Measurements from ENCODE around the gene GABRP.

GRCh38 chr5:170817195-170817594, 33.7 kb downstream of the GABRP start:
- TF ChIP-seq, protein P1, sequence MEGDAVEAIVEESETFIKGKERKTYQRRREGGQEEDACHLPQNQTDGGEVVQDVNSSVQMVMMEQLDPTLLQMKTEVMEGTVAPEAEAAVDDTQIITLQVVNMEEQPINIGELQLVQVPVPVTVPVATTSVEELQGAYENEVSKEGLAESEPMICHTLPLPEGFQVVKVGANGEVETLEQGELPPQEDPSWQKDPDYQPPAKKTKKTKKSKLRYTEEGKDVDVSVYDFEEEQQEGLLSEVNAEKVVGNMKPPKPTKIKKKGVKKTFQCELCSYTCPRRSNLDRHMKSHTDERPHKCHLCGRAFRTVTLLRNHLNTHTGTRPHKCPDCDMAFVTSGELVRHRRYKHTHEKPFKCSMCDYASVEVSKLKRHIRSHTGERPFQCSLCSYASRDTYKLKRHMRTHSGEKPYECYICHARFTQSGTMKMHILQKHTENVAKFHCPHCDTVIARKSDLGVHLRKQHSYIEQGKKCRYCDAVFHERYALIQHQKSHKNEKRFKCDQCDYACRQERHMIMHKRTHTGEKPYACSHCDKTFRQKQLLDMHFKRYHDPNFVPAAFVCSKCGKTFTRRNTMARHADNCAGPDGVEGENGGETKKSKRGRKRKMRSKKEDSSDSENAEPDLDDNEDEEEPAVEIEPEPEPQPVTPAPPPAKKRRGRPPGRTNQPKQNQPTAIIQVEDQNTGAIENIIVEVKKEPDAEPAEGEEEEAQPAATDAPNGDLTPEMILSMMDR (optimal IDR thresholded peaks at IDR 0.05 in 1 of 3, IDR thresholded peaks at IDR 0.05 in 1 of 3, conservative IDR thresholded peaks at IDR 0.05 in 1 of 3; ENCODE audit: extremely low read depth in 1 of 3, insufficient read depth in 2 of 3, low read length in 3 of 3), result no peak
- TF ChIP-seq EZH2 (IDR thresholded peaks at IDR 0.05; ENCODE audit: low read length), result no peak
